GM23338 (cell line): ENCODE data around the gene PID1. TPM values are rescaled to one million over a fixed set of nuclear protein-coding genes. Genes with fewer than 3 reads are reported as not detected.
"Not testable (repeated sequence)": the region's sequence is repeated elsewhere in the genome, so short reads cannot be mapped to it uniquely, and the experiment has no call there.

Experiments
- ATAC-seq: fragments of 200-7000 bp; cut with Tn5 transposase; 3 replicates; pipeline ENCODE4 v1.9.1; 2020
- DNase-seq: peaks from one replicate; pipeline ENCODE4 v3.0.0-alpha.2; 2015; ENCODE audit warnings: low spot score
- H2AFZ ChIP-seq: fragments of 200-600 bp; sonication (generic); 2 replicates; pipeline ENCODE4 v1.8.0; 2016; ENCODE audit warnings: antibody characterized with exemption, mild to moderate bottlenecking, moderate library complexity
- H3F3A ChIP-seq: fragments of 200-600 bp; sonication (generic); replicated peaks from 2 replicates; pipeline ENCODE4 v1.8.0; 2017; ENCODE audit warnings: antibody characterized with exemption, mixed run types, low read depth
- H3K27ac ChIP-seq: fragments of 200-600 bp; sonication (generic); 2 replicates; pipeline ENCODE4 v1.6.1; 2016; ENCODE audit warnings: low read depth
- H3K27me3 ChIP-seq: fragments of 200-600 bp; sonication (generic); 2 replicates; pipeline ENCODE4 v1.8.0; 2016; ENCODE audit warnings: mild to moderate bottlenecking, mixed run types, moderate library complexity; ENCODE audit not compliant: insufficient read depth
- H3K36me3 ChIP-seq: fragments of 200-600 bp; sonication (generic); 2 replicates; pipeline ENCODE4 v1.8.0; 2016; ENCODE audit warnings: mild to moderate bottlenecking; ENCODE audit not compliant: insufficient read depth
- H3K4me1 ChIP-seq: fragments of 200-600 bp; sonication (generic); 2 replicates; pipeline ENCODE4 v1.8.0; 2016; ENCODE audit warnings: mild to moderate bottlenecking, moderate library complexity; ENCODE audit not compliant: insufficient read depth
- H3K4me2 ChIP-seq: fragments of 200-600 bp; sonication (generic); 2 replicates; pipeline ENCODE4 v1.7.1; 2017; ENCODE audit warnings: mixed run types
- H3K4me3 ChIP-seq: fragments of 200-600 bp; sonication (generic); 2 replicates; pipeline ENCODE4 v1.6.1; 2016; ENCODE audit warnings: mixed run types
- H3K79me2 ChIP-seq: fragments of 200-600 bp; sonication (generic); replicated peaks from 2 replicates; pipeline ENCODE4 v1.8.0; 2017; ENCODE audit warnings: mild to moderate bottlenecking; ENCODE audit not compliant: insufficient read depth
- H3K9me2 ChIP-seq: fragments of 200-600 bp; sonication (generic); 2 replicates; pipeline ENCODE4 v1.8.0; 2017; ENCODE audit not compliant: insufficient read depth
- H4K20me1 ChIP-seq: fragments of 200-600 bp; sonication (generic); replicated peaks from 2 replicates; pipeline ENCODE4 v1.8.0; 2017; ENCODE audit warnings: mild to moderate bottlenecking; ENCODE audit not compliant: insufficient read depth
- H3K27ac Mint-ChIP-seq: 2 replicates; pipeline ENCODE4 v1.8.0; 2020; ENCODE audit warnings: inconsistent platforms, mild to moderate bottlenecking, moderate library complexity, mixed read lengths
- H3K27me3 Mint-ChIP-seq: 3 replicates; pipeline ENCODE4 v1.8.0; 2022; ENCODE audit warnings: low read depth, mild to moderate bottlenecking, moderate library complexity, mixed read lengths, inconsistent platforms; ENCODE audit not compliant: insufficient read depth, poor library complexity
- H3K36me3 Mint-ChIP-seq: 3 replicates; pipeline ENCODE4 v1.8.0; 2021; ENCODE audit warnings: low read depth, mild to moderate bottlenecking, inconsistent platforms, moderate library complexity, mixed read lengths
- H3K4me1 Mint-ChIP-seq: 3 replicates; pipeline ENCODE4 v1.8.0; 2020; ENCODE audit warnings: mild to moderate bottlenecking, inconsistent platforms, mixed read lengths
- H3K4me3 Mint-ChIP-seq: 3 replicates; pipeline ENCODE4 v1.8.0; 2021; ENCODE audit warnings: moderate library complexity, mild to moderate bottlenecking, inconsistent platforms, mixed read lengths
- H3K9me3 Mint-ChIP-seq: 3 replicates; pipeline ENCODE4 v1.8.0; 2020; ENCODE audit warnings: moderate library complexity, mild to moderate bottlenecking, inconsistent platforms, mixed read lengths
- CREB1 ChIP-seq: fragments of 250-450 bp; sonication (Bioruptor Pico); IDR thresholded peaks from 2 replicates; pipeline ENCODE4 v1.5.0; 2020; ENCODE audit warnings: low read depth, mild to moderate bottlenecking, moderate library complexity
- NANOG ChIP-seq: IDR thresholded peaks from 2 replicates; pipeline ENCODE4 v1.6.1; 2016; ENCODE audit warnings: antibody characterized with exemption, borderline replicate concordance
- POLR2AphosphoS5 ChIP-seq: IDR thresholded peaks from 2 replicates; pipeline ENCODE4 v1.6.1; 2016; ENCODE audit warnings: antibody characterized with exemption, low read depth
- ZNF114 ChIP-seq: fragments of 250-450 bp; sonication (Bioruptor Pico); IDR thresholded peaks from 2 replicates; pipeline ENCODE4 v1.5.0; 2020; ENCODE audit warnings: mild to moderate bottlenecking, moderate library complexity
- ZNF331 ChIP-seq: fragments of 250-450 bp; sonication (Bioruptor Pico); IDR thresholded peaks from 2 replicates; pipeline ENCODE4 v1.5.0; 2020; ENCODE audit warnings: low read depth, mild to moderate bottlenecking, moderate library complexity
- polyA plus RNA-seq: library from polyadenylated mRNA; unstranded; fragments of >200 nt; fragmentation: Nextera tagmentation; extraction: Ambion mirVana; gene quantifications from 2 replicates; pipeline ENCODE4 v1.2.1, GENCODE V29; 2016
- total RNA-seq: library from RNA; depleted of rRNA; stranded (reverse); fragments of >200 nt; shearing (Covaris generic); gene quantifications from 2 replicates; pipeline ENCODE4 v1.2.3, GENCODE V29; 2014
- TF ChIP-seq, protein P1 (sequence below), 2 experiments: fragments of 200-600 bp in 1 of 2; sonication (generic) in 1 of 2; conservative IDR thresholded peaks; 2 replicates each; pipeline versions ENCODE4 v1.5.1 to v1.6.1; 2016 to 2017; ENCODE audit warnings: antibody characterized with exemption in 2 of 2, low read depth in 2 of 2, mild to moderate bottlenecking in 2 of 2, moderate library complexity in 1 of 2
- TF ChIP-seq, protein P2 (sequence below): IDR thresholded peaks from one replicate; pipeline ENCODE4 v1.6.1; 2018; ENCODE audit warnings: antibody characterized with exemption; ENCODE audit not compliant: unreplicated experiment
- TF ChIP-seq, protein P3 (sequence below): IDR thresholded peaks from 2 replicates; pipeline ENCODE4 v1.6.1; 2016; ENCODE audit warnings: antibody characterized with exemption

Gene PID1
- total and polyA plus RNA-seq, 2 experiments from 2014 or later, result 1.7 to 2.4 TPM

DNA sequence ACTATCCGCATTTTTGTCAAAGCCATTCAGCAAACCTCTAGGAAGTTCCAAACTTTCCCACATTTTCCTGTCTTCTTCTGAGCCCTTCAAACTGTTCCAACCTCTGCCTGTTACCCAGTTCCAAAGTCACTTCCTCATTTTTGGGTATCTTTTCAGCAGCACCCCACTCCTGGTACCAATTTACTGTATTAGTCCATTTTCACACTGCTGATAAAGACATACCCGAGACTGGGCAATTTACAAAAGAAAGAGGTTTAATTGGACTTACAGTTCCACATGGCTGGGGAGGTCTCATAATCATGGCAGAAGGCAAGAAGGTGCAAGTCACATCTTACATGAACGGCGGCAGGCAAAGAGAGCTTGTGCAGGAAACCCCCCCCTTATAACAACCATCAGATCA, 84.0 kb downstream of the PID1 start:
- not testable (repeated sequence) for H3K27me3 Mint-ChIP-seq, H3K4me3 Mint-ChIP-seq, H3K27me3 ChIP-seq, H3K27ac ChIP-seq, H3K4me1 Mint-ChIP-seq, H3K27ac Mint-ChIP-seq, H4K20me1 ChIP-seq, H3F3A ChIP-seq, DNase-seq, H3K4me1 ChIP-seq, H3K79me2 ChIP-seq, H3K4me3 ChIP-seq, H3K36me3 ChIP-seq, H3K4me2 ChIP-seq, H2AFZ ChIP-seq, ATAC-seq
- Mint-ChIP-seq H3K9me3 (peaks cover 34% of the 10 kb centered on the region), H3K36me3 (peaks cover 27% of the 10 kb centered on the region)
- peaks cover 13% of the 10 kb centered on the region; the same call in 1 of the 2 replicates for H3K9me2 ChIP-seq

DNA sequence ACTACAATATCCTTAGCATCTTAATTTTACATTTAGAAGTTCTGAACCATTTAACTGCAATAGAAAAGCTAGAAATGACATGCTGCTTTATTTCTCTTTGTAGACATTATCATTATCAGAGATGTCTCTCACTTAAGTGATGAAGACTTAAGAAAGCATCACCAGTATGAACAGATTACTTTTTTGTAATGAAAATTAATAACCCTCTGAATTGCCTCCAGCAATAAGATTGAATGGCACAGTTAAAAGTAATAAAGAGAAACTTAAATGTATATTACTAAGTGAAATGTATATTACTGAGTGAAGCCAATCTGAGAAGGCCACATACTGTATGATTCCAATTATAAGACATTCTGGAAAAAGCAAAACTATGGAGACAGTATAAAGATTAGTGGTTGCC, 89.4 kb downstream of the PID1 start:
- H3K4me3 ChIP-seq, result no peak overlapping the region
- no peaks in the 10 kb centered on the region for H3K27me3 ChIP-seq
- TF ChIP-seq, protein P1, sequence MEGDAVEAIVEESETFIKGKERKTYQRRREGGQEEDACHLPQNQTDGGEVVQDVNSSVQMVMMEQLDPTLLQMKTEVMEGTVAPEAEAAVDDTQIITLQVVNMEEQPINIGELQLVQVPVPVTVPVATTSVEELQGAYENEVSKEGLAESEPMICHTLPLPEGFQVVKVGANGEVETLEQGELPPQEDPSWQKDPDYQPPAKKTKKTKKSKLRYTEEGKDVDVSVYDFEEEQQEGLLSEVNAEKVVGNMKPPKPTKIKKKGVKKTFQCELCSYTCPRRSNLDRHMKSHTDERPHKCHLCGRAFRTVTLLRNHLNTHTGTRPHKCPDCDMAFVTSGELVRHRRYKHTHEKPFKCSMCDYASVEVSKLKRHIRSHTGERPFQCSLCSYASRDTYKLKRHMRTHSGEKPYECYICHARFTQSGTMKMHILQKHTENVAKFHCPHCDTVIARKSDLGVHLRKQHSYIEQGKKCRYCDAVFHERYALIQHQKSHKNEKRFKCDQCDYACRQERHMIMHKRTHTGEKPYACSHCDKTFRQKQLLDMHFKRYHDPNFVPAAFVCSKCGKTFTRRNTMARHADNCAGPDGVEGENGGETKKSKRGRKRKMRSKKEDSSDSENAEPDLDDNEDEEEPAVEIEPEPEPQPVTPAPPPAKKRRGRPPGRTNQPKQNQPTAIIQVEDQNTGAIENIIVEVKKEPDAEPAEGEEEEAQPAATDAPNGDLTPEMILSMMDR (conservative IDR thresholded peaks at IDR 0.05; ENCODE audit: low read depth in 2 of 2), result no peak
- TF ChIP-seq, protein P2, sequence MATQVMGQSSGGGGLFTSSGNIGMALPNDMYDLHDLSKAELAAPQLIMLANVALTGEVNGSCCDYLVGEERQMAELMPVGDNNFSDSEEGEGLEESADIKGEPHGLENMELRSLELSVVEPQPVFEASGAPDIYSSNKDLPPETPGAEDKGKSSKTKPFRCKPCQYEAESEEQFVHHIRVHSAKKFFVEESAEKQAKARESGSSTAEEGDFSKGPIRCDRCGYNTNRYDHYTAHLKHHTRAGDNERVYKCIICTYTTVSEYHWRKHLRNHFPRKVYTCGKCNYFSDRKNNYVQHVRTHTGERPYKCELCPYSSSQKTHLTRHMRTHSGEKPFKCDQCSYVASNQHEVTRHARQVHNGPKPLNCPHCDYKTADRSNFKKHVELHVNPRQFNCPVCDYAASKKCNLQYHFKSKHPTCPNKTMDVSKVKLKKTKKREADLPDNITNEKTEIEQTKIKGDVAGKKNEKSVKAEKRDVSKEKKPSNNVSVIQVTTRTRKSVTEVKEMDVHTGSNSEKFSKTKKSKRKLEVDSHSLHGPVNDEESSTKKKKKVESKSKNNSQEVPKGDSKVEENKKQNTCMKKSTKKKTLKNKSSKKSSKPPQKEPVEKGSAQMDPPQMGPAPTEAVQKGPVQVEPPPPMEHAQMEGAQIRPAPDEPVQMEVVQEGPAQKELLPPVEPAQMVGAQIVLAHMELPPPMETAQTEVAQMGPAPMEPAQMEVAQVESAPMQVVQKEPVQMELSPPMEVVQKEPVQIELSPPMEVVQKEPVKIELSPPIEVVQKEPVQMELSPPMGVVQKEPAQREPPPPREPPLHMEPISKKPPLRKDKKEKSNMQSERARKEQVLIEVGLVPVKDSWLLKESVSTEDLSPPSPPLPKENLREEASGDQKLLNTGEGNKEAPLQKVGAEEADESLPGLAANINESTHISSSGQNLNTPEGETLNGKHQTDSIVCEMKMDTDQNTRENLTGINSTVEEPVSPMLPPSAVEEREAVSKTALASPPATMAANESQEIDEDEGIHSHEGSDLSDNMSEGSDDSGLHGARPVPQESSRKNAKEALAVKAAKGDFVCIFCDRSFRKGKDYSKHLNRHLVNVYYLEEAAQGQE, result no peak
- no peak for TF ChIP-seq ZNF114 (CRISPR knock-in tag)
- TF ChIP-seq, protein P3, sequence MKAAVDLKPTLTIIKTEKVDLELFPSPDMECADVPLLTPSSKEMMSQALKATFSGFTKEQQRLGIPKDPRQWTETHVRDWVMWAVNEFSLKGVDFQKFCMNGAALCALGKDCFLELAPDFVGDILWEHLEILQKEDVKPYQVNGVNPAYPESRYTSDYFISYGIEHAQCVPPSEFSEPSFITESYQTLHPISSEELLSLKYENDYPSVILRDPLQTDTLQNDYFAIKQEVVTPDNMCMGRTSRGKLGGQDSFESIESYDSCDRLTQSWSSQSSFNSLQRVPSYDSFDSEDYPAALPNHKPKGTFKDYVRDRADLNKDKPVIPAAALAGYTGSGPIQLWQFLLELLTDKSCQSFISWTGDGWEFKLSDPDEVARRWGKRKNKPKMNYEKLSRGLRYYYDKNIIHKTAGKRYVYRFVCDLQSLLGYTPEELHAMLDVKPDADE, result no peak
- TF ChIP-seq POLR2AphosphoS5, result no peak
- no peak for TF ChIP-seq CREB1
- no peak for TF ChIP-seq NANOG
- no peak for TF ChIP-seq ZNF331 (CRISPR knock-in tag)
- ATAC-seq (no peak), DNase-seq (no peak)
- H3K27ac Mint-ChIP-seq, result no peak overlapping the region
- no peaks in the 10 kb centered on the region for H3K36me3 ChIP-seq
- H3F3A ChIP-seq, result no peaks in the 10 kb centered on the region
- no peak overlapping the region for H3K4me2 ChIP-seq
- no peaks in the 10 kb centered on the region for H3K4me1 Mint-ChIP-seq
- peaks cover 12% of the 10 kb centered on the region; the same call in 1 of the 3 replicates for H3K36me3 Mint-ChIP-seq
- no peaks in the 10 kb centered on the region for H4K20me1 ChIP-seq
- H3K4me3 Mint-ChIP-seq, result no peak overlapping the region
- H3K9me2 ChIP-seq, result peaks cover 13% of the 10 kb centered on the region
- no peak overlapping the region for H3K27ac ChIP-seq
- peaks cover 16% of the 10 kb centered on the region for H3K9me3 Mint-ChIP-seq
- H3K27me3 Mint-ChIP-seq, result no peaks in the 10 kb centered on the region
- no peaks in the 10 kb centered on the region for H3K79me2 ChIP-seq
- H2AFZ ChIP-seq, result no peak overlapping the region
- no peaks in the 10 kb centered on the region for H3K4me1 ChIP-seq
